ENCODE measurements around the gene NEUROD2.

Gene NEUROD2

GRCh38 chr17:39580082-39580468 lies 27.6 kb downstream of the NEUROD2 start:
- no peak for DNase-seq (ENCODE audit: low read depth in 1 of 2, low spot score in 1 of 2)

GRCh38 chr17:39579318-39580081 lies 28.2 kb downstream of the NEUROD2 start:
- no peak for DNase-seq (ENCODE audit: low read depth in 1 of 2, low spot score in 1 of 2)

- no peak for DNase-seq (ENCODE audit: low read depth in 1 of 2, low spot score in 1 of 2)
These were observed 29.4 kb downstream of the NEUROD2 start for GRCh38 chr17:39578272-39578671.

- no peak for DNase-seq (ENCODE audit: low read depth in 1 of 2, low spot score in 1 of 2)
These were observed 31.5 kb downstream of the NEUROD2 start for GRCh38 chr17:39576187-39576586.

- DNase-seq (ENCODE audit: low read depth in 1 of 2, low spot score in 1 of 2) = no peak
These were observed 34.0 kb downstream of the NEUROD2 start for GRCh38 chr17:39573447-39574298.

GRCh38 chr17:39572121-39572520 lies 35.6 kb downstream of the NEUROD2 start:
- DNase-seq (ENCODE audit: low read depth in 1 of 2, low spot score in 1 of 2) = no peak

GRCh38 chr17:39569126-39569525 lies 38.6 kb downstream of the NEUROD2 start:
- DNase-seq (ENCODE audit: low read depth in 1 of 2, low spot score in 1 of 2) = no peak

GRCh38 chr17:39568702-39569101 lies 39.0 kb downstream of the NEUROD2 start:
- DNase-seq (ENCODE audit: low read depth in 1 of 2, low spot score in 1 of 2) = no peak

- no peak for DNase-seq (ENCODE audit: low read depth in 1 of 2, low spot score in 1 of 2)
These were observed 41.4 kb downstream of the NEUROD2 start for GRCh38 chr17:39566094-39566850.

- no peak for DNase-seq (ENCODE audit: low read depth in 1 of 2, low spot score in 1 of 2)
These were observed 43.4 kb downstream of the NEUROD2 start for GRCh38 chr17:39564211-39564848.

- no peak for DNase-seq (ENCODE audit: low read depth in 1 of 2, low spot score in 1 of 2)
These were observed 44.2 kb downstream of the NEUROD2 start for GRCh38 chr17:39563476-39563875.

- DNase-seq (ENCODE audit: low read depth in 1 of 2, low spot score in 1 of 2) = no peak
These were observed 44.7 kb downstream of the NEUROD2 start for GRCh38 chr17:39562976-39563375.

- DNase-seq (ENCODE audit: low read depth in 1 of 2, low spot score in 1 of 2) = no peak
These were observed 45.3 kb downstream of the NEUROD2 start for GRCh38 chr17:39562395-39562794.

- no peak for DNase-seq (ENCODE audit: low read depth in 1 of 2, low spot score in 1 of 2)
These were observed 51.3 kb downstream of the NEUROD2 start for GRCh38 chr17:39556423-39556822.

- DNase-seq (ENCODE audit: low read depth in 1 of 2, low spot score in 1 of 2) = no peak
These were observed 52.4 kb downstream of the NEUROD2 start for GRCh38 chr17:39555368-39555767.

Measured in activated T-helper 1 cell treated with anti-CD3 and anti-CD28 coated beads, Interleukin-2, amount 50 U/mL, for 16 hours (primary cell).